GM23248 (cell line): ENCODE measurements around the gene ATXN7L1. TPM values are rescaled to one million over a fixed set of nuclear protein-coding genes. Genes with fewer than 3 reads are reported as not detected.

ENCODE experiments used
- DNase-seq: peaks from one replicate; pipeline ENCODE4 v3.0.0-alpha.2; 2015
- H2AFZ ChIP-seq: fragments of 200-600 bp; sonication (generic); 2 replicates; pipeline ENCODE4 v1.6.1; 2016; ENCODE audit warnings: antibody characterized with exemption
- H3F3A ChIP-seq: fragments of 200-600 bp; sonication (generic); 2 replicates; pipeline ENCODE4 v1.6.1; 2016; ENCODE audit warnings: mild to moderate bottlenecking, antibody characterized with exemption, mixed run types; ENCODE audit not compliant: insufficient read depth
- H3K27ac ChIP-seq: fragments of 200-600 bp; sonication (generic); 2 replicates; pipeline ENCODE4 v1.5.1; 2016; ENCODE audit warnings: mild to moderate bottlenecking
- H3K27me3 ChIP-seq: fragments of 200-600 bp; sonication (generic); replicated peaks from 2 replicates; pipeline ENCODE4 v1.6.1; 2016; ENCODE audit warnings: mild to moderate bottlenecking; ENCODE audit not compliant: insufficient read depth
- H3K36me3 ChIP-seq: fragments of 200-600 bp; sonication (generic); 2 replicates; pipeline ENCODE4 v1.6.1; 2016; ENCODE audit warnings: low read depth, mild to moderate bottlenecking
- H3K4me1 ChIP-seq: fragments of 200-600 bp; sonication (generic); 2 replicates; pipeline ENCODE4 v1.6.1; 2016; ENCODE audit warnings: mild to moderate bottlenecking; ENCODE audit not compliant: insufficient read depth
- H3K4me2 ChIP-seq: fragments of 200-600 bp; sonication (generic); one replicate; pipeline ENCODE4 v1.6.1; 2016; ENCODE audit warnings: mild to moderate bottlenecking; ENCODE audit not compliant: unreplicated experiment
- H3K4me3 ChIP-seq: fragments of 200-600 bp; sonication (generic); 2 replicates; pipeline ENCODE4 v1.5.1; 2016; ENCODE audit warnings: mild to moderate bottlenecking
- H3K79me2 ChIP-seq: fragments of 200-600 bp; sonication (generic); 2 replicates; pipeline ENCODE4 v1.6.1; 2016; ENCODE audit warnings: mild to moderate bottlenecking; ENCODE audit not compliant: insufficient read depth
- H3K9ac ChIP-seq: fragments of 200-600 bp; sonication (generic); 2 replicates; pipeline ENCODE4 v1.6.1; 2016; ENCODE audit warnings: mild to moderate bottlenecking
- H3K9me2 ChIP-seq: fragments of 200-600 bp; sonication (generic); 2 replicates; pipeline ENCODE4 v1.6.1; 2016; ENCODE audit warnings: mixed run types, mild to moderate bottlenecking, moderate library complexity; ENCODE audit not compliant: insufficient read depth
- H3K9me3 ChIP-seq: fragments of 200-600 bp; sonication (generic); one replicate; pipeline ENCODE4 v1.6.1; 2017; ENCODE audit warnings: low read depth
- H4K20me1 ChIP-seq: fragments of 200-600 bp; sonication (generic); 2 replicates; pipeline ENCODE4 v1.6.0; 2016; ENCODE audit not compliant: insufficient read depth
- EZH2 ChIP-seq: fragments of 200-600 bp; sonication (generic); IDR thresholded peaks from 2 replicates; pipeline ENCODE4 v1.6.1; 2018; ENCODE audit warnings: antibody characterized with exemption, mild to moderate bottlenecking; ENCODE audit not compliant: insufficient read depth, poor library complexity, severe bottlenecking
- EZH2phosphoT487 ChIP-seq: fragments of 200-600 bp; sonication (generic); IDR thresholded peaks from 2 replicates; pipeline ENCODE4 v1.6.1; 2018; ENCODE audit warnings: antibody characterized with exemption, moderate library complexity, mild to moderate bottlenecking, low read depth; ENCODE audit not compliant: insufficient read depth
- WGBS, 2 experiments: methylation state at CpG; one replicate each; pipeline ENCODE4 v1.1.6; 2015 to 2017; ENCODE audit warnings: low lambda C conversion rate in 2 of 2, low coverage in 1 of 2; ENCODE audit errors: missing lambda C conversion rate in 2 of 2; 5-methylcytosine and 5-hydroxymethylcytosine counted together
- in situ Hi-C: fragments of 300-500 bp; cut with MboI; formaldehyde crosslinking; loops from 2 replicates; pipeline ENCODE4 v1.15.0; 2020
- polyA plus RNA-seq: library from polyadenylated mRNA; unstranded; fragments of >200 nt; fragmentation: Nextera tagmentation; extraction: Ambion mirVana; gene quantifications from 2 replicates; pipeline ENCODE4 v1.2.1, GENCODE V29; 2016
- total RNA-seq: library from RNA; depleted of rRNA; stranded (reverse); fragments of >200 nt; shearing (Covaris generic); gene quantifications from 2 replicates; pipeline ENCODE4 v1.2.3, GENCODE V29; 2014

ATXN7L1 gene
- total and polyA plus RNA-seq, 2 experiments from 2014 or later, result 3.7 to 4.5 TPM

GRCh38 chr7:105854498-105854897, 21.9 kb downstream of the ATXN7L1 start:
- H3K4me2 ChIP-seq, result peak overlapping the region; percentile 56
- H4K20me1 ChIP-seq, result no peaks in the 10 kb centered on the region
- TF ChIP-seq EZH2, result no peak
- TF ChIP-seq EZH2phosphoT487, result no peak
- H3K79me2 ChIP-seq, result peaks cover 15% of the 10 kb centered on the region
- no peaks in the 10 kb centered on the region for H3K9me2 ChIP-seq
- H3K36me3 ChIP-seq, result no peaks in the 10 kb centered on the region
- H3K4me1 ChIP-seq, result peaks cover 16% of the 10 kb centered on the region; the same call in 1 of the 2 replicates
- in situ Hi-C loops, result no loop called here
- no peaks in the 10 kb centered on the region for H3F3A ChIP-seq
- DNase-seq, result peak; percentile 32
- 0 out of 2 replicates have a peak overlapping the region, but pooled peaks have one; percentile 10 for H3K27ac ChIP-seq
- peak overlapping the region; percentile 65 for H3K9ac ChIP-seq
- H3K9me3 ChIP-seq, result no peaks in the 10 kb centered on the region
- peak overlapping the region; percentile 90 for H2AFZ ChIP-seq
- H3K4me3 ChIP-seq, result no peak overlapping the region
- H3K27me3 ChIP-seq, result no peaks in the 10 kb centered on the region

- no peaks in the 10 kb centered on the region for H4K20me1 ChIP-seq
- H2AFZ ChIP-seq, result peak overlapping the region; percentile 90
- in situ Hi-C loops, result no loop called here
- H3K36me3 ChIP-seq, result no peaks in the 10 kb centered on the region
- DNase-seq, result peak; percentile 50
- H3K27ac ChIP-seq, result 0 out of 2 replicates have a peak overlapping the region, but pooled peaks have one; percentile 10
- no peaks in the 10 kb centered on the region for H3K9me2 ChIP-seq
- peaks cover 18% of the 10 kb centered on the region; the same call in 1 of the 2 replicates for H3K4me1 ChIP-seq
- H3K27me3 ChIP-seq, result no peaks in the 10 kb centered on the region
- no peaks in the 10 kb centered on the region for H3K9me3 ChIP-seq
- H3F3A ChIP-seq, result no peaks in the 10 kb centered on the region
- H3K4me2 ChIP-seq, result peak overlapping the region; percentile 56
- H3K4me3 ChIP-seq, result peak overlapping the region; percentile 48
- H3K9ac ChIP-seq, result peak overlapping the region; percentile 65
- TF ChIP-seq EZH2 (no peak), EZH2phosphoT487 (no peak)
- WGBS, 2 experiments, result 21 to 25% methylated on average over 17 of the region's 17 CpGs
- peaks cover 17% of the 10 kb centered on the region for H3K79me2 ChIP-seq
Observed at GRCh38 chr7:105853931-105854419, 22.4 kb downstream of the ATXN7L1 start.

- H3K9me2 ChIP-seq, result no peaks in the 10 kb centered on the region
- no peak overlapping the region for H3K27ac ChIP-seq
- H3K9ac ChIP-seq, result no peak overlapping the region
- no peak overlapping the region for H2AFZ ChIP-seq
- no peak for DNase-seq
- in situ Hi-C loops, result no loop called here
- no peak for TF ChIP-seq EZH2
- TF ChIP-seq EZH2phosphoT487, result no peak
- no peaks in the 10 kb centered on the region for H4K20me1 ChIP-seq
- no peak overlapping the region for H3K4me3 ChIP-seq
- H3K9me3 ChIP-seq, result no peaks in the 10 kb centered on the region
- H3F3A ChIP-seq, result no peaks in the 10 kb centered on the region
- peaks cover 18% of the 10 kb centered on the region; the same call in 1 of the 2 replicates for H3K4me1 ChIP-seq
- H3K36me3 ChIP-seq, result no peaks in the 10 kb centered on the region
- H3K27me3 ChIP-seq, result no peaks in the 10 kb centered on the region
- 85 to 87% methylated on average over 5 of the region's 5 CpGs for WGBS, 2 experiments
- peaks cover 9% of the 10 kb centered on the region for H3K79me2 ChIP-seq
- H3K4me2 ChIP-seq, result no peak overlapping the region
Observed at GRCh38 chr7:105851064-105851463, 25.3 kb downstream of the ATXN7L1 start.

- no peaks in the 10 kb centered on the region for H3F3A ChIP-seq
- no peaks in the 10 kb centered on the region for H4K20me1 ChIP-seq
- H3K9me3 ChIP-seq, result no peaks in the 10 kb centered on the region
- no peaks in the 10 kb centered on the region for H3K9me2 ChIP-seq
- no peaks in the 10 kb centered on the region for H3K36me3 ChIP-seq
- H3K27ac ChIP-seq, result no peak overlapping the region
- H2AFZ ChIP-seq, result no peak overlapping the region
- H3K4me2 ChIP-seq, result no peak overlapping the region
- H3K27me3 ChIP-seq, result no peaks in the 10 kb centered on the region
- H3K79me2 ChIP-seq, result peaks cover 11% of the 10 kb centered on the region
- WGBS, 2 experiments, result 97 to 98% methylated on average over 6 of the region's 6 CpGs
- H3K4me3 ChIP-seq, result no peak overlapping the region
- peaks cover 13% of the 10 kb centered on the region; the same call in 1 of the 2 replicates for H3K4me1 ChIP-seq
- in situ Hi-C loops, result no loop called here
- TF ChIP-seq EZH2phosphoT487 (no peak), EZH2 (no peak)
- H3K9ac ChIP-seq, result no peak overlapping the region
- DNase-seq, result peak; percentile 27
Observed at GRCh38 chr7:105849122-105849855, 27.1 kb downstream of the ATXN7L1 start.
